Measurements from ENCODE around the gene TM4SF18.
"Not testable (repeated sequence)": the region's sequence is repeated elsewhere in the genome, so short reads cannot be mapped to it uniquely, and the experiment has no call there.

Gene TM4SF18

DNA sequence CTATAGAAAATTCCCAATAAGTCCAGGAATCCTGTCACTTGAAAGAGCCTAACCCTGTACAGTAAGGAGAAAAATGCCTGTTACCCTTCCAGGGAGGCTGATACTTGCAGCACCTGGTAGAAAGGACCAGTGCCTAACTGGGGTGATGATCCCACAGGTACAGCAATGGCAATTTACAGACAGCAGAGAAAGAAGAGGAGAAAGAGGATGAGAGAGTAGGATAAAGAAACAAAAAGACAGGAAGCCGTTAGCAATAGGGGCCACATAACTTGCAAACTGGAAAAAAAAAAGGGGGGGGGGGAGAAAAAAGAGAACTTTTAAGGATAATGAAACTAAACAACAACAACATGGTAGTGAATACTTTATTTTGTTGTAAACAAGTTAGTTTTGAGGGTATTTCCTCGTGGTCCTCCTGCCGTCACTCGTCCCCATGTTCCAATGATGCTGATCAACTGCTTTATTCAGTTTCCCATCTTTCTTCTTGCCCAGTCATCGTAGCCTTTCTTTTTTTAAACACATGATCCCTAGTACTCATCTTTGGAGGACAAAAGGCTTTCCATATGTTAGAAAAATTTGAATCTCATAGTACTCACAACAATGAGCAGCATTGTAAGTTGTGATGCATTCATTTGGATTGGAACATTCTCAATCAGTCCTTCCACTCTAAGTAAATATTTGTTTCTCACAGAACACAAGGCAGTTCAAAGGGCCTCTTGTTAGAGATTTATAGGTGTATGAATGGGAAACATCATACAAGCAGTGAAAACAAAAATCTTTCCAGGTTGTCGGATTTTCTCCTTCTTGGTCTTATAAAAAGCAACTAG lies 35.5 kb upstream of the TM4SF18 start:
- no peak for DNase-seq (ENCODE audit: low read depth)

DNA sequence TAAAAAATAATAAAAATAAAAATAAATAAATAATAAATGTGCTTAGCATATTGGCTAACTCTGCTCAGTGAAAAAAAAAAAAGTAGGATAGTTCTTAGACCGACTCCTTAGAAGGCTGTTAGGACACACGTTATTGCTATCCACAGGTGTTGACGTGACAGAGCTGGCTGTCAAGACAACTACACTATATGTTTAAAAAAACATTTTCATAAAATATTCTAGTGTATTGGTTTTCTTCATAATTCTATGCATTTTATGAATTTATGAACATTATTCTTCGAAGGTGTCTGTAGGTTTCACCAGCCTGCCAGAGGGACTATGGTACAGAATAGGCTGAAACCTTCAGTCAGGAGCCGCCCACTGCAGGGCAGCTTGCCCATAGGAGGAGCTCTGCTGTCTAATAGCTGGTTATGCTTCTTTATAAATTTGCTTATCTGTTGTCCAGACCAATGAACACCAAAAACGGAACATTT lies 34.8 kb upstream of the TM4SF18 start:
- no peak for DNase-seq (ENCODE audit: low read depth)

DNA sequence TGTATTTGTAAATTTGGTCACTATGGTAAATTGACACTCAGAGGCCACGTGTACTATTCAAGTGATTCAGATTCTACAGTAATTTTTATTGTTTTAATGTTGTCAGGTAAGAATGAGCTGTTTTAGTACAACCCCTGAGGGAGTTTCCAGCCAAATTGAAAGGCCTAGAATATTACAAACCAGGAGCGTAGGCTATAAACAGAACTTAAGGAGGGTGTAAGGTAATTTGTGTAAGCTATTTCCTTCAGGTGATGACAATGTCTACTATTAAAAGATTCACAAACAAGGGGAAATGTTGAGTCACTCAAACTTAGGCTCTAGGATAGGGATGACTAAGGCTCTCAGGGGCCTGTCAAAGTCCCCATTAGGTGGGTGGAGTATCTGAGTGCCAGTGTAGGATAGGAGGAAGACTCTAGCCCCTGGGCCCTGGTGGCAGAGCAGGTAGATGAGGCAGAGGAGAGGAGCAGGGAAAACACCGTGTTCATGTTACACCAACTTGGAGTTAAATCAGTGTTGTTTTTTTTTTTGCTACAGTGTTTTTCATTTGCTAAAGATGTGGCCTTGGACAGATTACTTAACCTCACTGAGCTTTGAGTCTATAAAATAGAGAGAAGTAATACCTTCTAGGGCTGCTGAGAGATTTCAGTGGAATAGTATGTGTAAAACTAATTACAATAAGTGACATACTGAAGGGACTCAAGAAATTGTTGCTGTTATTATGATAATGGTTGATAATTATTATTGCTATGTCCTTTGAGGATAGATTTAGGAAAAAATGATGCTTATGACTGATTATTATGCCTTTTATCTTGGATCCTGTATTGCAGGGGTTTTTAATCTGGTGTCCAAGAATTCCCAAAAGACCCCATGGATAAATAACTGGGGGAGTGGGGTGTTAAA lies 33.8 kb upstream of the TM4SF18 start:
- DNase-seq (ENCODE audit: low read depth) = no peak

DNA sequence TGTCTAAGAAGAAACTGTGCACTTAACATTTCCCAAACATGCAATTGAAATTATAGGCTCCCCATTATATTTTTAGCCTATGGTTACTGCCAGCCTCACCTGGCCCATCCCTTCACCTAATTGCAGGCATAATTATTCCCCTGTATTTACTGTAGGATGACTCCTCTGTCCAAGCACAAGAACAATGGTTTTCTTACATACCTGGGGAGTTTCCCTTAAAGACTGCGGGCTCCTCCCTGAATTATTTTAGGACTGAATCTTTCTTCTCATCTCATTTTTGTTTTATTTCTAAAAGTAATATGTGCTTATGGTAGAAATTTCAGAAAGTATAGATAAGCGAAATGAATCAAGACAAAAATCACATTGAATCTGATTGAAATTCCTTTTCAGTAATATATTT lies 32.6 kb upstream of the TM4SF18 start:
- DNase-seq (ENCODE audit: low read depth) = no peak

DNA sequence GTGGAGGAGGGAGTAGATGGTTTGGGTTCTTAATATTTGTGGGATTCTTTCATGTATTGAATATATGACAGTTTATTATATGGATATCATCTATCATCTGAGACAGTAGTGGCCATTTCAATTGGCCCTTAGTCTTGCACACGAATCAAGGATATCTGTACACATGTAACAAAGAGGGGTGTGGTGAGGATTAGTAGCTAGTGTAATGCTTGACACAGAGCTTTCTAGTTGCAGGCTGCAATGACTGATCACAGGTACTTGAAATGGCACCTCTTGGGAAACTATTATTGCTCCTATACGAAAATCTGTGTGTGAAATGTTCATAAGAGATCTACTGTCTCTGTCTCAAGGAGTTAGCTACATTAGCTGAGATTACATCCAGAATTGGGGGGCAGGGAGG lies 31.2 kb upstream of the TM4SF18 start:
- no peak for DNase-seq (ENCODE audit: low read depth)

DNA sequence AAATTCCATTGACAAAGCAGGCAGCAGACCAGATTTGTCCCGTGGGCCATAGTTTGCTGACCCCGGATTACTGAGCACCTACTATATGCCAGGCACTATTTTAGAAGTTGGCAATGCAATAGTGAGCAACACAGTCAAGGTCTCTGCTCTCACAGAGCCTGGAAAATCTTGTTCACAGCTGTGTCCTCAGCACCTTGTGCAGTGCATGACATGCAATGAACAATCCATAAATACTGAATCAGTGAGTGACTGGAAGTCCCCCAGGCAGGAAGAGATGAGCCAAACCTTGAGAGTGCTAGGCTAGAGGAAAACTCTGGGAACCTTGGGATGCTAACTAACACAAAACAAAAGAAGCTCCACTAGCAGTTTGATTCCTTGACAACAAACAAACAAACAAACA lies 29.6 kb upstream of the TM4SF18 start:
- DNase-seq (ENCODE audit: low read depth) = no peak

DNA sequence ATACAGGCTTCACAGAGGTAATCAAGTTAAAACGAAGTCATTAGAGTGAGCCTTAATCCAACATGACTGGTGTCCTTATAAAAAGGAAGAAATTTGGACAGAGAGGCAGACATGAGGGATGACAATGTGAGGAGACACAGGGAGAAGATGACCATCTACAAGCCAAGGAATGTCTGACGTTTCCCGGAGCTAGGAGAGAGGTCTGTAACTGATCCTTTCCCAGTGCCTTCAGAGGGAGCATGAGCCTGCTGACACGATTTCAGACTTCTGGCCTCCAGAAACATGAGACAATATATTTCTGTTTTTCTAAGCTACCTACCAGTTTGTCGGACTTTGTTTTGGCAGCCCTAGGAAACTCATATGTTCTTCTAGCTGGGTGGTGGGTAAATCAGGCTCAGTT lies 28.9 kb upstream of the TM4SF18 start:
- DNase-seq (ENCODE audit: low read depth) = no peak

DNA sequence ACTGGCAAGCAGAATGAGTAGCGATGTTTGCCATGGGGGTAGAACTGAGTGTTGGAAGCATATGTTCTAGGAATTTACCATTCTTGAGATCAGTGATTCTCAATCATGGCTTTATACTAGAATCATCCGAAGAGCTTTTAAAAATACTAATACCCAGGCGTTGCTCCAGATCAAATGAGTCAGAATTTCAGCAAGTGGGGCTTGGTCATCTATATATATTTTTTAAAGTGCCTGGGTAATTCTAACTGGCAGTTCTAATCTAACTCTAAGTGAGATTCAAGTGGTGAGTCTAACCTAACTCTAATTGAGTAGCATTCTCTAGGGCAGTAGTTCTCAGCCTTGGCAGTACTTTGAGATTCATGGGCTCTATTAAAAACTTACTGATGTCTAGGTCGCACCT lies 23.2 kb upstream of the TM4SF18 start:
- DNase-seq (ENCODE audit: low read depth) = no peak

DNA sequence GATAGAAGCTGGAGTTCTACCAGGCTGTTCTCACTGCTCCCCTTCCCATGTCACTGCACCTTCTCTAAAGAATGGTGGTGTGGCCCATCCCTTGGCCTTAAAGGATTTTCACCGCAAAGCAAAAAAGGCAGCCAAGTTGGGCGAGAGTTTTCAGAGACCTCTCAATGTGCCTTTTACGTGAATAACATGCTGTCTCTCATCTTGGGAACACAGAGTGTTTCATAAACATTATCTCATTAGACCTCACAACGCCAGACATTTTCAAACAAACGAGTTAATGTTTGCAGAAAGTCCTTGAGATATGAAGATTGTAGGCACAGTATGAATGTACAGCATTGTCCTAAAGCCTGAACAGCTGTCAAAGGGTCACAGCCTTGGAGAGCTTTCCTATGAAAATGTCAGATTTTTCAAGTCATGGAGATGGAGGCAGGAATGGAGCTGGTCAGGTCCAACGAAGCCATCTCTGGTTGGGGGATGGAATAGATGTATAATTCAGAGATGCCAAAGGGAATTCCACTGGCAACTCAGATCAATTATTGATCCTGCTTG lies 22.7 kb upstream of the TM4SF18 start:
- no peak for DNase-seq (ENCODE audit: low read depth)

DNA sequence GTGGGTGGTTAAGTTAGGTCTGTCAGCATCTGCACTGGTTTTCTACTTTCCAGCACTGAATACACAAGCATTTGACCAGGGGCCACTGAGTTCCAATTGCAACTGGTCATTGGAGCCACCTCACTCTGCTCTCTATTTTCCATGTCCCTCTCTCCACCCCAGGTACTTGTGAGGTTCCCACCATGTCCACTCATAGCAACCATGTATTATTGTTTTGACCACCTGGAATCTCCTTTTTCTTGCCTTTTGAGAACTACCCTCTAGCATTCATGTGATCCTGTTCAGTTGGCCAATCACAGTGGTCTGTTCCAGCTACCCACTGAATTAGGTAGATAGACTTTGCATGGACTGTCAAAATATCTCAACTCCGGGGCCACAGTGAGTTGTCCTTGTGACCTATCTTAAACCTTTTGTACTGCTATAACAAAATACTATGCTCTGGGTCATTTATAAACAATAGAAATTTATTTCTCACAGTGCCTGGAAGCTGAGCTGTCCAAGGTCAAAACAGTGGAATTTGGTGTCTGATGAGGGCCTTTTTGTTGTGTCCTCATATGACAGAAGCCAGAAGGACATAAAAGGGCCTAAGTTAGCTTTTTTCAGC lies 20.2 kb upstream of the TM4SF18 start:
- no peak for DNase-seq (ENCODE audit: low read depth)

DNA sequence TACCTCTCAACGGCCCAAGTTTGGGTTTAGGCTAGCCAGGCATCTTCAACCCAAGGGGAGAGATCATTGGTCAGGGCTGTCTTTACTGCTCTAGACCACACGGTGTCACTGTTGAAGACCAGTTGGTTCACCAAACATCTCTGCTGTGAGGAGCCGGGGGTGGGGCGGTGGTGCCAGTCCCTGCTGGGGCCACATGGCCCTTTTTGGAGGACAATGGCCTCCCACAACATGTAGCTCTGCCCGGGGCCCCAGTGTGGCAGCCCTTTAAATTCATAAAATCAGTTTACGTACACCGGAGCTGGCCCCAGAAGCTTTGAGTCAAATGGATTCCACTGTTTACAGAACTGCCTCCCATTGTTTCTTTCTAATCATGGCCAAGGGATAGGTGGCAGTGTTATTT lies 19.1 kb upstream of the TM4SF18 start:
- no peak for DNase-seq (ENCODE audit: low read depth)

DNA sequence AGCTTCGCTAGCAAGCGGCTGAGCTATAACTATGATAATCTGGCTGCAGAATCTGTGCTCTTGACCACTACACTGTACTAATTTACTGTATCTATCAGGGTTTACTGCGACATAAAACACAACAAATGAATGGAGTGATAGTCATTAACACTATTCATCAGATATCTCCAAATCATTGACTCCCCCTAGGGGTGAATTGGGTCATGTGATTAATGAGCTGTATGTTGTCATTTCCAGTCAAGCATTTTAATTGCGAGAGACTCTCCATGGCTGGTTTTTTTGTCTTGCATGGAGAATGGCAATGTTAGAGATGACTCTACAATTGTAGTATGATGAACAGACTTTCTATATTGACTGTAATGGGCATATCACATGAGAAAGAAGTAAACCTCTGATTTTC lies 10.5 kb upstream of the TM4SF18 start:
- DNase-seq (ENCODE audit: low read depth) = no peak

DNA sequence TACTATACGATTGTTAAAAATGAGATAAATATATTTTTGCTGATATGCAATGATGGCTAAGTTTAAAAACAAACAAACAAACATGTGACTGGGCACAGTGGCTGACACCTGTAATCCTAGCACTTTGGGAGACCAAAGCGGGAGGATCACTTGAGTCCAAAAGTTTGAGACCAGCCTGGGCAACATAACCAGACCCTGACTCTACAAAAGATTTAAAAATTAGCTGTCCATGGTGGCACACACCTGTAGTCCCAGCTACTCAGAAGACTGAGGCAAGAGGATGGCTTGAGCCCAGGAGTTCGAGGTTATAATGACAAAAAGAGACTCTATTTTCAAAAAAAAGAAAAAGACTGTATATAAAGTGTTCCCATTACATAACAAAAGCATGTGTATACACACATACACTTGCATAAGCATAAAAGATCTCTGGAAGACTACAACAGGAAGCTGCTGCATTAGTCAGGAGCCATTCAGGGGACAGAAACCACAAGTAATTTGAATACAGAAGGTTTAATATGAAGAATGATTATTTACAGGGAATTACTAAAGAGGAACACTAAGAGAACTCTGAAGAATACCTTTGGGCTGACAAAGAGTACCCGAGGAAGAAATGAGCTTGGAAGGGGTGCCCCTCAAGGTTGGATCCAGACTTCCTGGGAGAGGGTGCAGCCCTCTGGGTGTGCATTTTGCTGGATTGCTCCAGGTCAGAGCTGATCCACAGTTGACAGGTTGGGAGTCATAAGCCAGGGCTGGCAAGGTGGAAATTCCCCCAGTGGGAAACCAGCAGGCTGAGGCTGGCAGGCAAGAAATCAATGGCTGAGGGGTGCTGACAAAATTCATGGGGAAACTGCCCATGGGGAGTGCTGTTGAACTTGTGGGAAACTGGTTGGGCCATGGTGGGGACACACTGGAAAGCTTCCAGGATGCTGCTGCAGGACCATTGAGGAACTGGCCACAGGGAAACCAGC lies 9.3 kb upstream of the TM4SF18 start:
- no peak for DNase-seq (ENCODE audit: low read depth)

DNA sequence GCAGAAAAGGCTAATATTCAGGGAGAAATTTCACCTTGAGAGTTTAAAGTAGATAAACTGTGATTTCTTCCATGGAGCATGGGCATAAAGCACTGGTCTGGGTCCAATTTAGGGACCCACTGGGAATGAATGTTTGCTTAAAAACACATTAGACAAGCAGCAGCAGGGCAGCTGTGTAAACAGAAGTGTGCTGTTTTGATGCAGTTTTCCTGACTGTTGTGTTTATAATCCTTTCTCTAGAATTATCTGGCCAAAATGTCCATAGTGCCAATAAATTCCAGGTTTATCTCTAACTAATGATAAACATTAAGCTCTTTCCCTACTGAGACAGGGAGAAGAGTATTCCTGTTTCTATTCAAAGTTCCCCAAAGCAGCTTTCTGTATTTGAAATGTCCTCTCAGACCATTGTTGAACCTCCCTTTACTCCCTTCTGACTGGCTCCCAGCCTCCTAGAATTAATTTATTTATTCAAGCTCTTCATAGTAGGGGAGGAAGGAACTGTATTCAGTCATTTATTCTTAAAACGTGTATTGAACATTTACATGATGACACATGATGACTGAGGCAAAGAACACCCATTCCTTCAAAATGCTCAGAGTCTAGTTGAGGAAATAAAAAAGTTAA lies 7.0 kb upstream of the TM4SF18 start:
- no peak for DNase-seq (ENCODE audit: low read depth)

DNA sequence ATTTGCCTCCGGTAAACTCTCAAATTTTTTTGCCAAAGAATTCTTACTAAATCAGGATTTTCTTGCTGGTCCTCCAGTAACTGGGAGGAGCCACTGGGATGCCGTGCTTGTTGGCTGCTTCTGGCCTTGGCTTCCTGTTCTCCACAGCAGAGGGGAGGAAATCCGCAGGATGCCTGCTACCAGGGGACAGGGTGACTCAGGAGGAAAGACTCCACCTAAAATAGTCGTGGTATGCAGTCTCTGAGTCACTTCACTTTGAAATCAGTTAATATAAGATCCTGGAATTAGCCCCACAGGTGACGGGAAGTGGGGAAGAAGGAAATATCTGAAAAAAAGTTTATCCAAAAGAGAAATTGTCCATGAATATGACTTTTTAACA lies 6.5 kb upstream of the TM4SF18 start:
- DNase-seq (ENCODE audit: low read depth) = no peak

DNA sequence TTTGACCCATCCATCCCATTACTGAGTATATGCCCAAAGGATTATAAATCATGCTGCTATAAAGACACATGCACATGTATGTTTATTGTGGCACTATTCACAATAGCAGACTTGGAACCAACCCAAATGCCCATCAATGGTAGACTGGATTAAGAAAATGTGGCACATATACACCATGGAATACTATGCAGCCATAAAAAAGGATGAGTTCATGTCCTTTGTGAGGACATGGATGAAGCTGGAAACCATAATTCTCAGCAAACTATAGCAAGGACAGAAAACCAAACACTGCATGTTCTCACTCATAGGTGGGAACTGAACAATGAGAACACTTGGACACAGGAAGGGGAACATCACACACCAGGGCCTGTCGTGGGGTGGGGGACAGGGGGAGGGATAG lies 4.0 kb upstream of the TM4SF18 start:
- DNase-seq (ENCODE audit: low read depth) = not testable (repeated sequence)

DNA sequence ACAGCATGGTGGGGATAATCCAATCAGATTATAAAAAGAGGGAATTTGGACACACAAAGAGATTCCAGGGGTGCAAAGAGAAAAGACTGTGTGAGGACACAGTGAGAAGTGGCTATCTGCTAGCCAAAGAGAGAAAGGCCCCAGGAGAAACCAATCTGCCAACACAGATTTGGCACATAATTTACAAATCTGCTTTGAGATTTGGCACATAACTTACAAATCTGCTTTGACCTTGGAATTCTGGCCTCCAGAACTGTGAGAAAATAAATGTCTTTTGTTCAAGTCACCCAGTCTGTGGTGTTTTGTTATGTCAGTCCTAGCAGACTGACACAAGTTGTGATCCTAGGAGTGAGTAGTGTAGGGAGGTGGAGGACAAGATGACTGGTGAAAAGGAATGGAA lies 3.5 kb upstream of the TM4SF18 start:
- no peak for DNase-seq (ENCODE audit: low read depth)

DNA sequence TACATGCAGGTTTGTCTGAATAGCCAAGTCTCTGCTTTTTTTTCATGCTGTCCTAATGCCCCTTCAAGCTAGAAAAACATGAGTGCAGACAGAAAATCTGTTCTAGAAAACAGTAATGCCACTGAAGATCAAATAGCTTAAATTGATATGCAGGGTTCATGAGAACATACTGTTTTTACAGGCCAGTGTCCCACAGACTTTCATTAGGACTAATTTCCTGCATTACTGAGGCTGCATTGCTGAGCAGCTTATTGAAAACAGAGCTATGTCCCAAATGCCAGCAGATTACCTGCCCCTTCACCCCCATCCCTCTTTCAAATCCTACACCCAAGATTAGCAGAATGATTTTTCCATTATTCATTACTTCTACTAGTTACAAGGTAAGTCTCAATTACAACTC lies 665 bp downstream of the TM4SF18 start:
- no peak for DNase-seq (ENCODE audit: low read depth)

DNA sequence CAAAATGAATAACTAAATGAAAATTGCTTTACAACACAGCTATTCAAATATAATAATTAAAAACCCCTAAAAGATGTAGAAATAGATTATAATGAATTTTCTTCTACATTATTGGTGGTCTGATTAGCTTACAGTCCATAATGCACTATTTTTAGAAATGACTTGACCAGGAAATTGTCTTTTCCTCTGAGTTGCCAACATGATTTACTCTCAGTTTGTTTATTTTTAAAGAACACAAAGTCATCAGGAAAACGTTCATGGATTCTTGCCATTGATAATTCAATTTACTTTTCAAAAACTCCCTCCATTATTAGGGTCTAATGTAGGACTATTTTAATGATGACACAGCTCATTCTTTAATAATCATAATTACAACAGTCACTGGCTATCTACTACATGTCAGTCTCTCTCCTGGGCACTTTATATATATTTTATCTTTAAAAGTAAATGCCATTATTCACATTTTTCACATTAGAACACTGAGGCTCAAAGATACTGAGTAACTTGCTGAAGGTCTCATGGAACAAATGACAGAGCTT lies 1.1 kb downstream of the TM4SF18 start:
- DNase-seq (ENCODE audit: low read depth) = no peak

DNA sequence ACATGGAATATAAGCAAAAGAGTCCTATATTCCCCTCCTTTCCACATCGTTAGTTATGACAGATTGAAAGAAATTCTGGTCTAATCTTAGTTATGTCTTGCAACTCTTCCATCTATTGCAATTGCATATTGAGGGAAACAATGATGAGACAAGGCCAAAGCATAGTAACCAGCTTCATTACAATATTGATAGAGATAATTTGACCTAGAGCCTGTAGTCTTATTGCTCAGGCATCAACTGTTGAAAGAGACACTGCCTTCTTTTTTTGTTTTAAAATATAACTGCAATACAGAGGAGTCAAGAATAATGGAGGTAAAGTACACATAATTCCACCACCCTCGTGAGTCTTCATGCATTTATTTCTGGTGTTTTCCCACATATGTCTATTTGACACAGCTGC lies 2.0 kb downstream of the TM4SF18 start:
- DNase-seq (ENCODE audit: low read depth) = no peak
